Aortic smooth muscle cell (primary cell): ENCODE measurements around the gene SLC1A5. TPM values are rescaled to one million over a fixed set of nuclear protein-coding genes. Genes with fewer than 3 reads are reported as not detected.

ENCODE experiments used
- total RNA-seq: library from RNA; depleted of rRNA; stranded (reverse); fragments of >200 nt; gene quantifications from 2 replicates; pipeline ENCODE4 v1.2.3, GENCODE V29; 2014

The SLC1A5 gene
- total RNA-seq = 30.6 and 48.9 TPM in 2 replicates

GRCh38 chr19:46788262-46788967, at the start of gene SLC1A5:
TSS of gene SLC1A5 (minus strand) at chr19:46788594. CDS start at chr19:46787965, 629 bp downstream.

DNA sequence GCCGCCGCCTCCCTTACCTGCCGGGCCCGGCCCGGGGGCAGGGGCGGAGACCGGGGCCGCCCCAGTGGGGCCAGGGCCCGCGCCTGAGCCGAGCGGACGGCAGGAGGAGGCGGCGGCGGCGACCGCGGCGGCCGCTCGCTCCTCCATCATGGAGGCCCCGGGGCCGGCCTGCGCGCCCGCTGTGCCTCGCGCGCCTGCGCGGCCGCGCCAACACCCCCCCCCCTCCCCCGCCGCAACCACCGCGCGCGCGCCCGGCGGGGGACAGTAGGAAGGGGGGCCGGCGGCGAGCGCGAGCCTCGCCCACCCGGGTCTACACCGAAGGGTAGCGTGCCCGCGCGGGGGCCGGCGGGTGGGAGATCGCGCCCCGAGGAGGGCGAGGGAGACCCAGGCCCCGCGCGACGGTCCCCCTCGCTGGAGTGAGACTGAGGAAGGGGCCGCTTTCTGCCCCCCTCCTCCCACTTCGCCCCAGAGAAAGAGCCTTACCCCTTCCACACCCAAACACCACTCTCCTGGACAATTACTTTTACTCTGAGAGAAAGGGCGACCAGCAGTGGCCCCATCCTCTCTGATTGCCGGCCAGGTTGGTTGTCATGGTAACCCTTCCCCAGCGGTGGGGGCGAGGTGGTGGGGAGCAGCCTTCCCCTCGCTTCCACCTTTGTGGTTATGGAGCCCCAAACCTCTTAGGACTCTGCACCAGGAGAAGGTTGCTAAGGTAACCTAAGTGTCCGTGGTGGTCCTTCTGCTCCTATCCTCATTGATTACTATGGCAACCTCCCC, 41.9 kb downstream of the SLC1A5 start, which contains the start of gene STRN4:
Gene STRN4, minus strand, starts transcription at position 170 of the 777 bp plus-strand sequence. Its CDS starts 20 bp downstream, at position 150.

GRCh38 chr19:46745521-46746280, 42.7 kb downstream of the SLC1A5 start, which contains the start of gene FKRP:
TSS of gene FKRP (plus strand) at chr19:46746057. CDS start at chr19:46755451, 9,394 bp downstream.

Other genes with a start within 250 kb of the SLC1A5 start
- 261 and 356 TPM in 2 replicates for gene CALM3, start 187.3 kb downstream of the SLC1A5 start, total RNA-seq
- gene PTGIR, start 163.5 kb downstream of the SLC1A5 start, total RNA-seq = 61.6 and 62.9 TPM in 2 replicates
- not detected in 2 replicates for gene GNG8, start 152.4 kb downstream of the SLC1A5 start, total RNA-seq
- 3.2 and 7.5 TPM in 2 replicates for gene DACT3, start 127.4 kb downstream of the SLC1A5 start, total RNA-seq
- gene PRKD2, start 71.5 kb downstream of the SLC1A5 start, total RNA-seq = 13.1 and 19.0 TPM in 2 replicates
- 13.6 and 16.0 TPM in 2 replicates for gene FKRP, start 42.5 kb downstream of the SLC1A5 start, total RNA-seq
- gene STRN4, start 42.1 kb downstream of the SLC1A5 start, total RNA-seq = 53.0 and 60.9 TPM in 2 replicates
- gene AP2S1, start 62.3 kb upstream of the SLC1A5 start, total RNA-seq = 198 and 200 TPM in 2 replicates
- gene ARHGAP35, start 72.4 kb upstream of the SLC1A5 start, total RNA-seq = 35.8 and 40.2 TPM in 2 replicates
- 0.12 and 0.13 TPM in 2 replicates for gene NPAS1, start 231.2 kb upstream of the SLC1A5 start, total RNA-seq